Vagina (tissue), 2 donors: ENCODE data around the gene S100A12. TPM values are rescaled to one million over a fixed set of nuclear protein-coding genes. Genes with fewer than 3 reads are reported as not detected.

Experiments
- DNase-seq, 2 donors: peaks; one replicate each; pipeline ENCODE4 v3.0.0-alpha.2; 2017; ENCODE audit errors: extremely low spot score in 2 of 2
- H3K27ac ChIP-seq: fragments of 200-600 bp; sonication (generic); one replicate; pipeline ENCODE4 v1.5.1; 2019
- H3K27me3 ChIP-seq: fragments of 200-600 bp; sonication (generic); one replicate; pipeline ENCODE4 v1.5.1; 2019
- H3K36me3 ChIP-seq, 2 donors: fragments of 200-600 bp; sonication (generic); one replicate each; pipeline ENCODE4 v1.5.1; 2017 to 2019
- H3K4me1 ChIP-seq: fragments of 200-600 bp; sonication (generic); one replicate; pipeline ENCODE4 v1.5.1; 2019
- H3K4me3 ChIP-seq, 2 donors: fragments of 200-600 bp; sonication (generic); 1 replicate in 1 of 2; 2 replicates in 1 of 2; pipeline ENCODE4 v1.5.1; 2016 to 2019
- H3K9me3 ChIP-seq: fragments of 200-600 bp; sonication (generic); one replicate; pipeline ENCODE4 v1.5.1; 2019
- CTCF ChIP-seq, 3 experiments: fragments of 450-650 bp in 2 of 3; fragments of 200-600 bp in 1 of 3; sonication (generic) in 1 of 3; IDR thresholded peaks; one replicate each; pipeline ENCODE4 v1.5.1; 2017 to 2019; ENCODE audit warnings: antibody characterized with exemption in 3 of 3, mild to moderate bottlenecking in 2 of 3, moderate library complexity in 2 of 3
- POLR2A ChIP-seq, 2 donors: fragments of 450-650 bp; IDR thresholded peaks; one replicate each; pipeline ENCODE4 v1.6.1; 2017; ENCODE audit warnings: antibody characterized with exemption in 2 of 2, mild to moderate bottlenecking in 2 of 2, moderate library complexity in 2 of 2
- POLR2AphosphoS5 ChIP-seq, 2 donors: sonication (generic); formaldehyde crosslinking; IDR thresholded peaks; one replicate each; pipeline ENCODE4 v1.9.0; 2017; ENCODE audit warnings: antibody characterized with exemption in 2 of 2, mild to moderate bottlenecking in 2 of 2, low read depth in 1 of 2; ENCODE audit not compliant: insufficient read depth in 1 of 2
- intact Hi-C: fragments of 100-400 bp; cut with DNase I; formaldehyde crosslinking; loops from one replicate; pipeline ENCODE4 v1.15.1; 2023
- total RNA-seq: library from RNA; depleted of rRNA; stranded (reverse); fragments of >200 nt; gene quantifications from one replicate; pipeline ENCODE4 v1.2.3, GENCODE V29; 2016

S100A12 gene
- total RNA-seq, 1 donor from 2014 or later = 4.2 TPM

GRCh38 chr1:153362187-153362775 is 13.1 kb downstream of the S100A12 start:
- peaks cover 2% of the 10 kb centered on the region for H3K4me1 ChIP-seq
- no peak overlapping the region for H3K4me3 ChIP-seq
- no peak overlapping the region for H3K27ac ChIP-seq
- intact Hi-C loops = no loop called here
- TF ChIP-seq CTCF (IDR thresholded peaks at IDR 0.05) (no peak), POLR2A (IDR thresholded peaks at IDR 0.05) (no peak), POLR2AphosphoS5 (IDR thresholded peaks at IDR 0.05; ENCODE audit: insufficient read depth in 1 of 2, low read depth in 1 of 2) (no peak)
- H3K36me3 ChIP-seq = no peaks in the 10 kb centered on the region
- DNase-seq = peak in 1 of 2 donors; percentile 67
- H3K9me3 ChIP-seq = no peaks in the 10 kb centered on the region
- H3K27me3 ChIP-seq = no peaks in the 10 kb centered on the region

- H3K4me1 ChIP-seq = no peaks in the 10 kb centered on the region
- no peaks in the 10 kb centered on the region for H3K9me3 ChIP-seq
- peak in 1 of 2 donors; percentile 55 for DNase-seq
- H3K27me3 ChIP-seq = no peaks in the 10 kb centered on the region
- H3K27ac ChIP-seq = no peak overlapping the region
- no peak overlapping the region for H3K4me3 ChIP-seq
- TF ChIP-seq POLR2A (IDR thresholded peaks at IDR 0.05) (no peak), CTCF (IDR thresholded peaks at IDR 0.05) (no peak), POLR2AphosphoS5 (IDR thresholded peaks at IDR 0.05; ENCODE audit: insufficient read depth in 1 of 2, low read depth in 1 of 2) (no peak)
- no peaks in the 10 kb centered on the region for H3K36me3 ChIP-seq
- intact Hi-C loops = no loop called here
Observed at GRCh38 chr1:153361480-153362109, 13.8 kb downstream of the S100A12 start.

GRCh38 chr1:153360592-153361479 is 14.6 kb downstream of the S100A12 start:
- H3K27me3 ChIP-seq = no peaks in the 10 kb centered on the region
- H3K36me3 ChIP-seq = no peaks in the 10 kb centered on the region
- intact Hi-C loops = no loop called here
- H3K4me3 ChIP-seq = no peak overlapping the region
- no peaks in the 10 kb centered on the region for H3K9me3 ChIP-seq
- peak in 1 of 2 donors; percentile 77 for DNase-seq
- H3K4me1 ChIP-seq = no peaks in the 10 kb centered on the region
- TF ChIP-seq CTCF (IDR thresholded peaks at IDR 0.05) (no peak), POLR2AphosphoS5 (IDR thresholded peaks at IDR 0.05; ENCODE audit: insufficient read depth in 1 of 2, low read depth in 1 of 2) (no peak)
- H3K27ac ChIP-seq = no peak overlapping the region

- Histone ChIP-seq H3K4me1 (no peaks in the 10 kb centered on the region), H3K27ac (no peak overlapping the region), H3K27me3 (no peaks in the 10 kb centered on the region), H3K4me3 (no peak overlapping the region), H3K36me3 (no peaks in the 10 kb centered on the region), H3K9me3 (no peaks in the 10 kb centered on the region)
- intact Hi-C loops = no loop called here
- DNase-seq = no peak
- TF ChIP-seq CTCF (IDR thresholded peaks at IDR 0.05) = no peak
- no peak for TF ChIP-seq POLR2AphosphoS5 (IDR thresholded peaks at IDR 0.05; ENCODE audit: insufficient read depth in 1 of 2, low read depth in 1 of 2)
- TF ChIP-seq POLR2A (IDR thresholded peaks at IDR 0.05) = no peak
Observed at GRCh38 chr1:153360190-153360589, 15.2 kb downstream of the S100A12 start.
